Anterior cingulate cortex (tissue), 58 donors: ENCODE measurements around the gene GPR68.
A peak's percentile ranks its signal among the peaks of the same experiment; 100 is the strongest.
"Not testable (repeated sequence)": the region's sequence is repeated elsewhere in the genome, so short reads cannot be mapped to it uniquely, and the experiment has no call there.

Experiments used
- DNase-seq, 58 donors: peaks; one replicate each; lab custom pipeline; 2025; lab: John Stamatoyannopoulos, UW

The GPR68 gene

GRCh38 chr14:91255026-91255695 is 10.7 kb upstream of the GPR68 start:
- no peak for DNase-seq

- no peak for DNase-seq
These were observed 10.0 kb upstream of the GPR68 start for GRCh38 chr14:91254461-91254860.

- peak in 1 of 58 donors; percentile 73 for DNase-seq
These were observed 9.4 kb upstream of the GPR68 start for GRCh38 chr14:91253795-91254323.

GRCh38 chr14:91252871-91253794 is 8.6 kb upstream of the GPR68 start:
- peak in 7 of 58 donors; percentile 15 to 73 (median 24) for DNase-seq

- no peak for DNase-seq
These were observed 6.4 kb upstream of the GPR68 start for GRCh38 chr14:91250912-91251311.

GRCh38 chr14:91249841-91250616 is 5.5 kb upstream of the GPR68 start:
- DNase-seq: no peak

- no peak for DNase-seq
These were observed 1.7 kb upstream of the GPR68 start for GRCh38 chr14:91246051-91246852.

- DNase-seq: not testable (repeated sequence)
These were observed 1.1 kb upstream of the GPR68 start for GRCh38 chr14:91245616-91246015.

GRCh38 chr14:91245029-91245428 is 525 bp upstream of the GPR68 start:
- DNase-seq: no peak

GRCh38 chr14:91243074-91243471 is 1.4 kb downstream of the GPR68 start:
- no peak for DNase-seq

GRCh38 chr14:91242635-91243034 is 1.9 kb downstream of the GPR68 start:
- no peak for DNase-seq

- DNase-seq: peak in 3 of 58 donors; percentile 9 to 37 (median 19)
These were observed 2.6 kb downstream of the GPR68 start for GRCh38 chr14:91241863-91242262.

GRCh38 chr14:91238661-91239060 is 5.8 kb downstream of the GPR68 start:
- no peak for DNase-seq

GRCh38 chr14:91238085-91238484 is 6.4 kb downstream of the GPR68 start:
- DNase-seq: no peak

GRCh38 chr14:91237219-91237618 is 7.3 kb downstream of the GPR68 start:
- DNase-seq: no peak

- DNase-seq: no peak
These were observed 8.7 kb downstream of the GPR68 start for GRCh38 chr14:91235841-91236240.

GRCh38 chr14:91234791-91235114 is 9.8 kb downstream of the GPR68 start:
- no peak for DNase-seq

GRCh38 chr14:91233936-91234790 is 10.3 kb downstream of the GPR68 start:
- DNase-seq: no peak

GRCh38 chr14:91232603-91233002 is 11.9 kb downstream of the GPR68 start:
- no peak for DNase-seq
